ENCODE results near the gene CELSR1.

The CELSR1 gene

GRCh38 chr22:46464296-46464695 is 73.1 kb downstream of the CELSR1 start:
- POLR2A ChIA-PET, result no interaction called here

GRCh38 chr22:46463435-46464227 is 73.8 kb downstream of the CELSR1 start:
- ChIA-PET CTCF (no interaction called here), POLR2A (no interaction called here)
- TF ChIP-seq, protein P1, sequence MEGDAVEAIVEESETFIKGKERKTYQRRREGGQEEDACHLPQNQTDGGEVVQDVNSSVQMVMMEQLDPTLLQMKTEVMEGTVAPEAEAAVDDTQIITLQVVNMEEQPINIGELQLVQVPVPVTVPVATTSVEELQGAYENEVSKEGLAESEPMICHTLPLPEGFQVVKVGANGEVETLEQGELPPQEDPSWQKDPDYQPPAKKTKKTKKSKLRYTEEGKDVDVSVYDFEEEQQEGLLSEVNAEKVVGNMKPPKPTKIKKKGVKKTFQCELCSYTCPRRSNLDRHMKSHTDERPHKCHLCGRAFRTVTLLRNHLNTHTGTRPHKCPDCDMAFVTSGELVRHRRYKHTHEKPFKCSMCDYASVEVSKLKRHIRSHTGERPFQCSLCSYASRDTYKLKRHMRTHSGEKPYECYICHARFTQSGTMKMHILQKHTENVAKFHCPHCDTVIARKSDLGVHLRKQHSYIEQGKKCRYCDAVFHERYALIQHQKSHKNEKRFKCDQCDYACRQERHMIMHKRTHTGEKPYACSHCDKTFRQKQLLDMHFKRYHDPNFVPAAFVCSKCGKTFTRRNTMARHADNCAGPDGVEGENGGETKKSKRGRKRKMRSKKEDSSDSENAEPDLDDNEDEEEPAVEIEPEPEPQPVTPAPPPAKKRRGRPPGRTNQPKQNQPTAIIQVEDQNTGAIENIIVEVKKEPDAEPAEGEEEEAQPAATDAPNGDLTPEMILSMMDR (IDR thresholded peaks at IDR 0.05; ENCODE audit: control extremely low read depth, extremely low read depth, low read depth, missing control alignments), result no peak
- DNase-seq (ENCODE audit: extremely low spot score), result no peak

More at GRCh38 chr22:46464296-46464695, 73.1 kb downstream of the CELSR1 start:
- CTCF ChIA-PET, result no interaction called here
- TF ChIP-seq, protein P1 (IDR thresholded peaks at IDR 0.05; ENCODE audit: control extremely low read depth, extremely low read depth, low read depth, missing control alignments), result no peak
- no peak for DNase-seq (ENCODE audit: extremely low spot score)

DNA sequence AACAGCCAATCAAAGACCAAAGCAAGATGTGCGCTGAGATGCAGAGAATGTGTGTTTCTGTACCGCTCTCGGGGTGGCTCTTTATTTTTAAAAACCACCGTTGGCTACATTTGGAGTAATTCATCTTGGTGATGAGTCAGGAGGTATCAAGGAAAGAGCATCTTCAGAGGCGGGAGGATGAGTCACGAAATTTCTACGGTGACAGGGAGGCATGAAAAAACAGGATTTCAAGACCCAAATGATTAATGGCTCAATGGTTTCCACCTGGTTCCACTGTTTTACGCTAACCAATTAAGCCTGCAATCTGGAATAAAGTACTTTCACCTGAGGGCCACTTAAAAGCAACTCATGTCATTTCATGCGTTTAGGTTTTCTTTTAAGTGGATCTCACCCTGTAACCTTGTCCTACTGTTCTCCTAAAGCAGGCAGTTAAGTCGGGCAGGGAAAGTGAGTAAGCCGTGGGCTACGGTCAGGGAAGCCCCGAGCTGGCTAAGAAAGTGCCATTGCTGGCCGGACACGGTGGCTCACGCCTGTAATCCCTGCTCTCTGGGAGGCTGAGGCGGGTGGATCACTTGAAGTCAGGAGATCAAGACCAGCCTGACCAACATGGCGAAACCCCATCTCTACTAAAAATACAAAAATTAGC is 74.6 kb downstream of the CELSR1 start:
- TF ChIP-seq, protein P1 (IDR thresholded peaks at IDR 0.05; ENCODE audit: control extremely low read depth, extremely low read depth, low read depth, missing control alignments), result no peak
- ChIA-PET CTCF (no interaction called here), POLR2A (no interaction called here)
- DNase-seq (ENCODE audit: extremely low spot score), result no peak

GRCh38 chr22:46461566-46462180 is 75.7 kb downstream of the CELSR1 start:
- TF ChIP-seq, protein P1 (IDR thresholded peaks at IDR 0.05; ENCODE audit: control extremely low read depth, extremely low read depth, low read depth, missing control alignments), result no peak
- no peak for DNase-seq (ENCODE audit: extremely low spot score)
- POLR2A ChIA-PET, result no interaction called here
- CTCF ChIA-PET, result interaction anchor here (0.8 to 2.7 kb wide), 3 partner anchors 9 to 95 kb away, joined by 3 to 14 read pairs (median 4); no protein-coding TSS in a partner anchor

- TF ChIP-seq, protein P1 (IDR thresholded peaks at IDR 0.05; ENCODE audit: control extremely low read depth, extremely low read depth, low read depth, missing control alignments), result no peak
- ChIA-PET CTCF (interaction anchor here (0.8 to 2.7 kb wide), 3 partner anchors 10 to 94 kb away, joined by 3 to 14 read pairs (median 4); no protein-coding TSS in a partner anchor), POLR2A (no interaction called here)
- DNase-seq (ENCODE audit: extremely low spot score), result no peak
Observed at GRCh38 chr22:46460857-46461256, 76.6 kb downstream of the CELSR1 start.

DNA sequence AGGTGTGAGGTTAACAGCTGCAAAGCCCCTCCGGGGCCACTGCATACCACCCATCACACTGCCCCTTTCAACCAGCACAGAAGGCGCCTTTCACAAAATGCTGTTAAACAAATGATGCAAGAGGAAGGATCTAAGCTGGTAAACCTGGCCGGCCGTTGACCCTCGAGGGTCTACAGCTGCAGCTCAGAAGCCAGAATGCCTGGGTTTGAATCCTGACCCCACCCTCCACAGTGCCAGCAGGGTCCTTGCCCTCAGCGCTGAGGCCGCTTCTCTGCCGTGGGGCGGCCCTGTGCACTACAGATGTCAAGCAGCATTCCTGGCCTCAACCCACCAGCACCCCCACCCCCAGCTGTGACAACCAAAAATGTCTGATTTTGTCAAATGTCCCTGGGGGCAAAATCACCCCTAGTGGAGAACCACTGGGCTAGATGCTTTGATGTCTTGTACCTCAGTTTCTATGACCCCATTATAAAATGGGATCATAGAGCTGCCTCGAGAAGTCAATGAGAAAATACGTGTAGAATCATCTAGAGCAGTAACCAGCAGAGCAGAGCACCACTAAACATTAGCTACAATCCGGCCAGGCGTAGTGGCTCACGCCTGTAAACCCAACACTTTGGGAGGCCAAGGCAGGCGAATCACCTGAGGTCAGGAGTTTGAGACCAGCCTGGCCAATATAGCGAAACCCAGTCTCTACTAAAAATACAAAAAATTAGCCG is 77.9 kb downstream of the CELSR1 start:
- DNase-seq (ENCODE audit: extremely low spot score), result no peak
- ChIA-PET CTCF (interaction anchor here (1.1 to 2.7 kb wide), 3 partner anchors 12 to 93 kb away, joined by 3 to 14 read pairs (median 4); no protein-coding TSS in a partner anchor), POLR2A (no interaction called here)
- TF ChIP-seq, protein P1 (IDR thresholded peaks at IDR 0.05; ENCODE audit: control extremely low read depth, extremely low read depth, low read depth, missing control alignments), result no peak

Data from GM10248 (cell line).